ENCODE results near the gene GRM8.

DNA sequence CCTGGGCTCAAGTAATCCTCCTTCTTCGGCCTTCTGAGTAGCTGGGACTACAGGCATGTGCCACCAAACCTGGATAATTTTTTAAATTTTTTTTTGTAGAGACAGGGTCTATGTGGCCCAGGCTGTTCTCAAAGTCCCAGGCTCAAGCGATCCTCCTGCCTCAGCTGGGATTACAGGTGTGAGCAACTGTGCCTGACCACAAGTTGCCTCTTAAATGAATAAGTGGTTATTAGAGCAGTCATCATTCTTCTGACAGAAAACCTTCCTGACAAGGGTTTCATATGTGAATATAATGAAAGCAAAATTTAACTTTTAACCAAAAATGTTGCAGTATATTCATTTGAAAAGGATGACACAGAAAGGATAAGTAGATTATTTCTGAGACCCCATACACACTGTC lies 532.5 kb downstream of the GRM8 start:
- no peak for TF ChIP-seq CTCF (IDR thresholded peaks at IDR 0.05; ENCODE audit: borderline replicate concordance, extremely low read depth, low read length, poor library complexity, severe bottlenecking)
- no peak for TF ChIP-seq EZH2 (IDR thresholded peaks at IDR 0.05; ENCODE audit: borderline replicate concordance, low read depth, low read length, severe bottlenecking)

Measured in DND-41 (cell line).